HCT116 (cell line): ENCODE measurements around the gene AFP.

Experiments
- CTCF ChIP-seq, 3 experiments: fragments of 200-600 bp in 1 of 3; sonication (generic) in 1 of 3; IDR thresholded peaks in 2 of 3; conservative IDR thresholded peaks in 1 of 3; 2 replicates each; pipeline ENCODE4 v1.5.1; 2012 to 2017; ENCODE audit warnings: low read depth in 2 of 3, low read length in 2 of 3, antibody characterized with exemption in 1 of 3, borderline replicate concordance in 1 of 3, control low read depth in 1 of 3, mild to moderate bottlenecking in 1 of 3, mixed read lengths in 1 of 3, mixed run types in 1 of 3, moderate library complexity in 1 of 3; ENCODE audit not compliant: insufficient read depth in 1 of 3
- EZH2 ChIP-seq: fragments of 200-600 bp; sonication (generic); IDR thresholded peaks from 2 replicates; pipeline ENCODE4 v1.6.1; 2017; ENCODE audit warnings: antibody characterized with exemption, mixed run types
- JUND ChIP-seq: IDR thresholded peaks from 2 replicates; pipeline ENCODE4 v1.6.1; 2012
- POLR2A ChIP-seq: IDR thresholded peaks from 2 replicates; pipeline ENCODE4 v1.7.0; 2011; ENCODE audit warnings: borderline replicate concordance; ENCODE audit not compliant: insufficient read depth, insufficient read length; ENCODE audit errors: extremely low read depth
- POLR2AphosphoS5 ChIP-seq: IDR thresholded peaks from 2 replicates; pipeline ENCODE4 v1.6.1; 2011; ENCODE audit warnings: mild to moderate bottlenecking, low read depth, low read length, moderate library complexity
- REST ChIP-seq: IDR thresholded peaks from 2 replicates; pipeline ENCODE4 v1.6.1; 2012; ENCODE audit warnings: low read depth
- SIN3A ChIP-seq: IDR thresholded peaks from 2 replicates; pipeline ENCODE4 v1.6.1; 2012; ENCODE audit warnings: low read depth
- SRF ChIP-seq: IDR thresholded peaks from 2 replicates; pipeline ENCODE4 v1.6.1; 2012; ENCODE audit warnings: low read depth
- TCF7L2 ChIP-seq: IDR thresholded peaks from 2 replicates; pipeline ENCODE4 v1.7.0; 2011; ENCODE audit warnings: borderline replicate concordance, inconsistent platforms; ENCODE audit not compliant: insufficient read depth, insufficient read length; ENCODE audit errors: extremely low read depth
- YY1 ChIP-seq: IDR thresholded peaks from 2 replicates; pipeline ENCODE4 v1.6.1; 2011; ENCODE audit warnings: low read length, low read depth, moderate library complexity, mild to moderate bottlenecking; ENCODE audit not compliant: insufficient replicate concordance; ENCODE audit errors: extremely low read depth

- no peak for TF ChIP-seq POLR2A
- no peak for TF ChIP-seq SRF
- TF ChIP-seq EZH2: no peak
- TF ChIP-seq JUND: no peak
- no peak for TF ChIP-seq CTCF (IDR thresholded peaks at IDR 0.05 in 2 of 3, conservative IDR thresholded peaks at IDR 0.05 in 1 of 3; ENCODE audit: borderline replicate concordance in 1 of 3, insufficient read depth in 1 of 3, low read depth in 2 of 3, low read length in 2 of 3)
- TF ChIP-seq POLR2AphosphoS5: no peak
- TF ChIP-seq TCF7L2: no peak
- no peak for TF ChIP-seq SIN3A
- TF ChIP-seq REST: no peak
- no peak for TF ChIP-seq YY1
These were observed 16.1 kb downstream of the AFP start for GRCh38 chr4:73451981-73452747.
